Panc1 (cell line): ENCODE measurements around the gene LBR. TPM values are rescaled to one million over a fixed set of nuclear protein-coding genes. Genes with fewer than 3 reads are reported as not detected.

Experiments
- ATAC-seq: fragments of 200-7000 bp; cut with Tn5 transposase; 2 replicates; pipeline ENCODE4 v1.9.1; 2020; ENCODE audit warnings: mild to moderate bottlenecking, moderate library complexity
- BruUV-seq: library from RNA; stranded (reverse); fragments of 400-500 nt; replicated peaks from 2 replicates; lab custom pipeline; 2021; lab: Mats Ljungman, UMichigan
- CTCF ChIA-PET: fragments of 300-600 bp; sonication (Branson Sonifier 250); formaldehyde crosslinking; loops from one replicate; lab custom pipeline; 2022; ENCODE audit warnings: antibody characterized with exemption; lab: Charles Lee
- POLR2A ChIA-PET: fragments of 300-600 bp; sonication (Branson Sonifier 250); formaldehyde crosslinking; loops from one replicate; lab custom pipeline; 2022; ENCODE audit warnings: antibody characterized with exemption; lab: Charles Lee
- DNase-seq: peaks from one replicate; pipeline ENCODE4 v3.0.0-alpha.2; 2010; ENCODE audit warnings: low read depth, low spot score
- H3K27ac ChIP-seq: 2 replicates; pipeline ENCODE4 v1.5.1; 2011; ENCODE audit warnings: mild to moderate bottlenecking, low read length, inconsistent platforms
- H3K27me3 ChIP-seq: fragments of 200-500 bp; sonication (Bioruptor generic); 2 replicates; pipeline ENCODE4 v1.6.0; 2014; ENCODE audit warnings: low read length, inconsistent platforms; ENCODE audit not compliant: control insufficient read depth, insufficient read depth
- H3K36me3 ChIP-seq: fragments of 200-500 bp; sonication (Bioruptor generic); 2 replicates; pipeline ENCODE4 v1.5.1; 2014; ENCODE audit warnings: inconsistent platforms, mild to moderate bottlenecking, low read length, moderate library complexity; ENCODE audit not compliant: control insufficient read depth, insufficient read depth
- H3K4me1 ChIP-seq: 2 replicates; pipeline ENCODE4 v1.5.1; 2011; ENCODE audit warnings: inconsistent platforms, mild to moderate bottlenecking, low read length, moderate library complexity; ENCODE audit not compliant: control insufficient read depth, insufficient read depth
- H3K4me3 ChIP-seq, 2 experiments: 2 replicates each; pipeline ENCODE4 v1.5.1; 2011 to 2012; ENCODE audit warnings: low read depth in 2 of 2, low read length in 2 of 2, mild to moderate bottlenecking in 2 of 2, inconsistent platforms in 1 of 2, moderate library complexity in 1 of 2
- H3K9me3 ChIP-seq: fragments of 200-500 bp; sonication (Bioruptor generic); 2 replicates; pipeline ENCODE4 v1.5.1; 2014; ENCODE audit warnings: low read depth, mild to moderate bottlenecking, inconsistent platforms, low read length, moderate library complexity; ENCODE audit not compliant: control insufficient read depth, insufficient read depth
- POLR2AphosphoS5 ChIP-seq: IDR thresholded peaks from 2 replicates; pipeline ENCODE4 v1.6.1; 2012; ENCODE audit warnings: mild to moderate bottlenecking, low read depth, low read length, moderate library complexity
- REST ChIP-seq, 2 experiments: IDR thresholded peaks; 2 replicates each; pipeline ENCODE4 v1.6.1; 2011 to 2012; ENCODE audit warnings: low read depth in 2 of 2, control low read depth in 1 of 2, low read length in 1 of 2, mild to moderate bottlenecking in 1 of 2, moderate library complexity in 1 of 2; ENCODE audit not compliant: insufficient read depth in 1 of 2
- SIN3A ChIP-seq: IDR thresholded peaks from 2 replicates; pipeline ENCODE4 v1.6.1; 2012; ENCODE audit warnings: low read depth, mild to moderate bottlenecking, low read length, moderate library complexity, borderline replicate concordance; ENCODE audit not compliant: insufficient read depth
- TCF7L2 ChIP-seq: IDR thresholded peaks from 2 replicates; pipeline ENCODE4 v1.6.1; 2011; ENCODE audit warnings: mild to moderate bottlenecking, low read depth, low read length, inconsistent platforms
- in situ Hi-C: cut with HindIII; loops from 2 replicates; pipeline ENCODE4 v1.10.0; 2016; ENCODE audit warnings: low sequenced_read_pairs, low pct_unique_long_range_greater_than_20kb
- intact Hi-C: fragments of 100-400 bp; cut with micrococcal nuclease; formaldehyde crosslinking; loops from one replicate; pipeline ENCODE4 v1.10.0; 2022; ENCODE audit not compliant: unreplicated experiment
- total RNA-seq: library from RNA; stranded (reverse); gene quantifications from one replicate; pipeline ENCODE4 v1.2.1, GENCODE V29; 2021; ENCODE audit not compliant: unreplicated experiment
- TF ChIP-seq, protein P1 (sequence below): fragments of 450-650 bp; IDR thresholded peaks from 2 replicates; pipeline ENCODE4 v1.5.1; 2017; ENCODE audit warnings: mild to moderate bottlenecking

LBR gene
- total RNA-seq, 1 experiment from 2014 or later, result 58.2 TPM

DNA sequence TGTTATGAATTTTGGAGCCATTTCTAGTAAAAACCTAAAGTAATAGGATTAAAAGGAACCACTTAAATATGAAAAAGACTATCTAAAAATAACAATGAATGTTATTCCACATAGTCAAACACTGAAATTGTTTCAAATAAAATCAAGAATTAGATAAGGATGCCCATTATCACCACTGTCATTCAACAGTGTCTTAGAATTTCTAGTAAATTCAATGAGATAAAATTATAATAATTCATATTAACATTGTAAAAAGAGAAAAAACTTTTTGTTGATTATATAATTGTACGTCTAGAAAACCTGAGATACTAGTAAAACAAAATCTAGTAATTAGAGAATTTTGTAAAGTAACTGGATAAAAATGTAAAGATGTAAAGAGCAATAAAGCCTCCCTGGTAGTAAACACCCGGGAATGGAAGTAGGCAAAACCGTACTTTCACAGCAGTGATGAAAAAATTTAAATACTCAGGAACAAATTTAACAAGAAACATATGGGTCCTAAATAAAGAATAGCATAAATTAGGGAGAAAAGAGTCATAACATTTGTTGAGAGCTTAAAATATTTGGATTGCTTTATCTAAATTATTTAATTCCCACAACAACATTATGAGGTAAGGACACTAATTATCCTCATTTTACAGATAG is 56.4 kb downstream of the LBR start:
- no peak overlapping the region for H3K27ac ChIP-seq
- CTCF ChIA-PET, result no interaction called here
- in situ Hi-C loops, result no loop called here
- H3K9me3 ChIP-seq, result no peaks in the 10 kb centered on the region
- no peaks in the 10 kb centered on the region for H3K36me3 ChIP-seq
- POLR2A ChIA-PET, result no interaction called here
- TF ChIP-seq REST (IDR thresholded peaks at IDR 0.05; ENCODE audit: insufficient read depth in 1 of 2, low read depth in 2 of 2, low read length in 1 of 2) (no peak), SIN3A (no peak), POLR2AphosphoS5 (no peak), TCF7L2 (no peak)
- TF ChIP-seq, protein P1, sequence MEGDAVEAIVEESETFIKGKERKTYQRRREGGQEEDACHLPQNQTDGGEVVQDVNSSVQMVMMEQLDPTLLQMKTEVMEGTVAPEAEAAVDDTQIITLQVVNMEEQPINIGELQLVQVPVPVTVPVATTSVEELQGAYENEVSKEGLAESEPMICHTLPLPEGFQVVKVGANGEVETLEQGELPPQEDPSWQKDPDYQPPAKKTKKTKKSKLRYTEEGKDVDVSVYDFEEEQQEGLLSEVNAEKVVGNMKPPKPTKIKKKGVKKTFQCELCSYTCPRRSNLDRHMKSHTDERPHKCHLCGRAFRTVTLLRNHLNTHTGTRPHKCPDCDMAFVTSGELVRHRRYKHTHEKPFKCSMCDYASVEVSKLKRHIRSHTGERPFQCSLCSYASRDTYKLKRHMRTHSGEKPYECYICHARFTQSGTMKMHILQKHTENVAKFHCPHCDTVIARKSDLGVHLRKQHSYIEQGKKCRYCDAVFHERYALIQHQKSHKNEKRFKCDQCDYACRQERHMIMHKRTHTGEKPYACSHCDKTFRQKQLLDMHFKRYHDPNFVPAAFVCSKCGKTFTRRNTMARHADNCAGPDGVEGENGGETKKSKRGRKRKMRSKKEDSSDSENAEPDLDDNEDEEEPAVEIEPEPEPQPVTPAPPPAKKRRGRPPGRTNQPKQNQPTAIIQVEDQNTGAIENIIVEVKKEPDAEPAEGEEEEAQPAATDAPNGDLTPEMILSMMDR, result no peak
- BruUV-seq, result no TSS peak
- no peaks in the 10 kb centered on the region for H3K4me1 ChIP-seq
- intact Hi-C loops, result no loop called here
- H3K4me3 ChIP-seq, result no peak overlapping the region
- no peaks in the 10 kb centered on the region; the same call in 1 of the 2 replicates for H3K27me3 ChIP-seq
- DNase-seq (no peak), ATAC-seq (no peak)

DNA sequence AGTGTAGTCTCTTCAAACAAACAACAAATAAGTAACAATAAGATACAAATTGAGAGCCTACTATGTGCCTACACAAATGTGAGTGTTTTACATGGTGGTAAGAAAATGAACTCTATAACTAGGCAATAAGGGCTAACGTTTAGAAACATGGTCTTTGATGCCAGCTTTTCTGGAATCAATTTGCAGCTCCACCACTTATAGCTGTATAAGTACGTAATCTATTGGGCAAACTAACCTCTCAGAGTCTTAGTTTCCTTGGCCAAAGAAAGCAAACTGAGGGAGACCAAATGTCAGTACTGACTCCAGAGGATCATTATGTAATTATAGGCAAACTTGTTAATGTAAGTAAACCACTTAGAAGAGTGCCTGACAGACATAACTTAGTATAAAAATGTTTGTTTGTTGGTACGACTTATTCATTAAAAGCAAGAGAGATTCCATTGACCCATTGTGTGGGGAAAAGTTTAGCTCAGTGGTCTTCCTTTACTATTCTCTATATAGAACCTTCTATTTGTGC is 59.7 kb downstream of the LBR start:
- ChIA-PET CTCF (no interaction called here), POLR2A (no interaction called here)
- Histone ChIP-seq H3K9me3 (no peaks in the 10 kb centered on the region), H3K27ac (no peak overlapping the region), H3K36me3 (no peaks in the 10 kb centered on the region), H3K4me3 (no peak overlapping the region), H3K27me3 (no peaks in the 10 kb centered on the region; the same call in 1 of the 2 replicates), H3K4me1 (no peaks in the 10 kb centered on the region)
- in situ Hi-C loops, result no loop called here
- BruUV-seq, result no TSS peak
- intact Hi-C loops, result no loop called here
- ATAC-seq (no peak), DNase-seq (no peak)
- TF ChIP-seq TCF7L2 (no peak), SIN3A (no peak), REST (IDR thresholded peaks at IDR 0.05; ENCODE audit: insufficient read depth in 1 of 2, low read depth in 2 of 2, low read length in 1 of 2) (no peak), POLR2AphosphoS5 (no peak)
- TF ChIP-seq, protein P1, result no peak
